Activated CD4-positive, alpha-beta T cell treated with anti-CD3 and anti-CD28 coated beads for 36 hours (primary cell): ENCODE results near the gene IKZF5. TPM values are rescaled to one million over a fixed set of nuclear protein-coding genes. Genes with fewer than 3 reads are reported as not detected.

Experiments
- ATAC-seq: fragments of 200-7000 bp; cut with Tn5 transposase; one replicate; pipeline ENCODE4 v1.10.0; 2021; ENCODE audit warnings: mild to moderate bottlenecking, moderate library complexity
- CTCF ChIA-PET: fragments of 350-600 bp; sonication (Branson Sonifier 250); formaldehyde crosslinking; loops from one replicate; lab custom pipeline; 2021; ENCODE audit warnings: antibody characterized with exemption; lab: Charles Lee
- POLR2A ChIA-PET: fragments of 350-600 bp; sonication (Branson Sonifier 250); formaldehyde crosslinking; loops from one replicate; lab custom pipeline; 2021; ENCODE audit warnings: antibody characterized with exemption, inconsistent platforms; lab: Charles Lee
- DNase-seq: peaks from one replicate; pipeline ENCODE4 v3.0.0-alpha.2; 2020
- H3K27ac Mint-ChIP-seq: one replicate; pipeline ENCODE4 v1.8.0; 2021; ENCODE audit warnings: mixed read lengths
- H3K27me3 Mint-ChIP-seq: one replicate; pipeline ENCODE4 v1.8.0; 2021; ENCODE audit warnings: mixed read lengths
- H3K36me3 Mint-ChIP-seq: one replicate; pipeline ENCODE4 v1.8.0; 2021; ENCODE audit warnings: low read depth, mixed read lengths
- H3K4me1 Mint-ChIP-seq: one replicate; pipeline ENCODE4 v1.8.0; 2021; ENCODE audit warnings: mixed read lengths
- H3K4me3 Mint-ChIP-seq: one replicate; pipeline ENCODE4 v1.8.0; 2021; ENCODE audit warnings: mild to moderate bottlenecking, moderate library complexity, mixed read lengths
- H3K9me3 Mint-ChIP-seq: one replicate; pipeline ENCODE4 v1.8.0; 2021; ENCODE audit warnings: low read depth, mixed read lengths
- intact Hi-C, 2 experiments: fragments of 100-400 bp; cut with DNase I in 1 of 2; cut with micrococcal nuclease in 1 of 2; formaldehyde crosslinking; loops; one replicate each; pipeline versions ENCODE4 v1.14.2 to v1.15.1; 2022 to 2024; cut with DNase I, micrococcal nuclease
- total RNA-seq, 2 experiments: library from RNA; stranded (reverse); gene quantifications; one replicate each; pipeline ENCODE4 v1.2.3, GENCODE V29; 2021

IKZF5 gene
- 10 to 100 TPM in 1 of 2 experiments, 1 to 10 TPM in 1; 9.4 to 14.1 TPM for total RNA-seq

GRCh38 chr10:123008355-123009104, at the start of gene IKZF5, which contains the start of gene ACADSB:
TSS of gene IKZF5 (minus strand) at chr10:123008795. CDS start at chr10:122998625, 10,170 bp downstream.
TSS of gene ACADSB (plus strand) at chr10:123009006. CDS start at chr10:123009030, 24 bp downstream.
- peak; percentile 98 for DNase-seq
- H3K4me3 Mint-ChIP-seq = peak within 1 kb of the TSS; percentile 95
- intact Hi-C loops = loop anchor here (1.0 to 10.0 kb wide), 10 partner anchors 28 to 1453 kb away; partner anchors contain the start of genes BUB3 (in 2 of the 2), C10orf88 (in 2 of the 2), FAM24B (in 2 of the 2) and PLEKHA1 (in 2 of the 2)
- no peaks in the 10 kb centered on the region for H3K27me3 Mint-ChIP-seq
- ATAC-seq = peak; percentile 87
- ChIA-PET POLR2A (interaction anchor here (1.5 kb wide), 1 partner anchor 28 kb away, joined by 5 read pairs; the partner anchor contains the start of gene PSTK), CTCF (interaction anchor here (0.5 to 2.9 kb wide), 3 partner anchors 17 to 149 kb away, joined by 3 to 19 read pairs (median 3); partner anchors contain the start of gene PSTK)
- no peaks in the 10 kb centered on the region for H3K9me3 Mint-ChIP-seq
- H3K27ac Mint-ChIP-seq = peak within 1 kb of the TSS; percentile 99
- H3K4me1 Mint-ChIP-seq = peaks cover 43% of the 10 kb centered on the region
- peaks cover 11% of the 10 kb centered on the region for H3K36me3 Mint-ChIP-seq

- ChIA-PET CTCF (interaction anchor here (1.6 kb wide), 1 partner anchor 12 kb away, joined by 5 read pairs; no protein-coding TSS in a partner anchor), POLR2A (no interaction called here)
- Mint-ChIP-seq H3K27ac (no peak overlapping the region), H3K36me3 (peaks cover 13% of the 10 kb centered on the region), H3K4me3 (no peak overlapping the region), H3K4me1 (no peaks in the 10 kb centered on the region), H3K9me3 (no peaks in the 10 kb centered on the region), H3K27me3 (peaks cover 5% of the 10 kb centered on the region)
- intact Hi-C loops = no loop called here
- no peak for DNase-seq
- no peak for ATAC-seq
Measured at GRCh38 chr10:123057968-123058367, 49.4 kb upstream of the IKZF5 start.

DNA sequence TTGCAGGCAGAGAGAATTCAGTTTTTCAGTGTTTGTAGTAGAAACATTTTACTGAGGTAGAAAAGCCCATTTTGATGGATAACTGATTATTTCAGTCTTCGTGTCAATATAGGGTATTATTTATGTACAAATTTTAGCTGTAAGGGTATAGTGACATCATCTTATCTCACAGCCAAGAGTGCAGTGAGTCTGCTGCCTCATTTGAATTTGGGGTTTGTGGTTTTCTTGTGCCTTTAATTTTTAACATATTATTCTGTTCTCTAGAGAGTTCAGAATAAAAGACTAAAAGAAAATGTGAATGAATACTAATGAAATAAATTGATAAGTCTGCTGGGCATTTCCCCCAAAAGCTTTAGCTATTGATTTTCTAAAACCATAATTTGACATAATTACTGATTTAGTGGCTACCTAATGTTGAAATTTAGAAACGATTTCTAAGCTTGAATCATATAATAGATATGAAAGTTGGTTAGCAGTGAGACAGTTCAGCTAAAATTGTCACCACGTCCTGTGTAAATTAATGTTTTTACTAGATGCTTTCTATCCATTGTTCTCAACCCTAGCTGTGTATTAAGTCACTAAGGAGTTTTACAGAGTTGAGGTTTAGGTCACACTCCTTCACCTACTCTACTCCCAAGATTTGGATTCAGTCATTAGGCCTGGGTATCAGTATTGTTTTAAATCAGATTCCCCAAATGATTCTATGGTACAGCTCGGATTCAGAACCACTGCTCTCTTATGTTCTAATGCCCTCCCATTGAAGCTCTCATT, 37.6 kb upstream of the IKZF5 start:
- POLR2A ChIA-PET = no interaction called here
- DNase-seq = no peak
- Mint-ChIP-seq H3K36me3 (peaks cover 14% of the 10 kb centered on the region), H3K4me1 (peaks cover 3% of the 10 kb centered on the region), H3K27ac (no peak overlapping the region), H3K9me3 (no peaks in the 10 kb centered on the region), H3K4me3 (no peak overlapping the region), H3K27me3 (no peaks in the 10 kb centered on the region)
- intact Hi-C loops = loop anchor here in 1 of 2 experiments (2.0 to 10.0 kb wide), 2 partner anchors 339 to 513 kb away; no protein-coding TSS in a partner anchor
- ATAC-seq = peak; percentile 59
- CTCF ChIA-PET = interaction anchor here (0.7 to 2.1 kb wide), 5 partner anchors 10 to 87 kb away, joined by 3 to 5 read pairs (median 4); no protein-coding TSS in a partner anchor

DNA sequence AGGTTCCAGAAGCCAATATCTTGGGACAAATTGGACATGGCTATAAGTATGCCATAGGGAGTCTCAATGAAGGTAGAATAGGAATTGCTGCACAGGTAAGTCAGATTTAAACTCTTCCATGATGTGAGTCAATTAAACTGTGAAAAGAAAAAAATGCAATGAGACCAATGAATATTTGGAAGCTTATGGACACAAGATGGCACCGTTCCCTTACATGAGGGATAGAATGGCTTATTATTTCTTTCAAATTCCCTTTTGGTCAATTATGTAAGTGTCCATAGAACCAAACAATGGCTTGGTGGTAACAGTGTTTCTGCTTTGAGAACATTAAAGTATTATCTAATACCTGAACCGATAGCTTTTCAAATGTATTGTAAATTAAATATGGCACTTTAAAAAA, 35.8 kb upstream of the IKZF5 start:
- Mint-ChIP-seq H3K27ac (no peak overlapping the region), H3K4me1 (peaks cover 3% of the 10 kb centered on the region), H3K4me3 (no peak overlapping the region), H3K9me3 (no peaks in the 10 kb centered on the region), H3K27me3 (no peaks in the 10 kb centered on the region), H3K36me3 (peaks cover 7% of the 10 kb centered on the region)
- CTCF ChIA-PET = interaction anchor here (1.7 kb wide), 1 partner anchor 34 kb away, joined by 6 read pairs; no protein-coding TSS in a partner anchor
- intact Hi-C loops = loop anchor here in 1 of 2 experiments (2.0 to 10.0 kb wide), 2 partner anchors 340 to 514 kb away; no protein-coding TSS in a partner anchor
- POLR2A ChIA-PET = no interaction called here
- no peak for DNase-seq
- no peak for ATAC-seq

- DNase-seq = peak; percentile 61
- no peaks in the 10 kb centered on the region for H3K27me3 Mint-ChIP-seq
- intact Hi-C loops = loop anchor here (1.0 to 10.0 kb wide), 5 partner anchors 89 to 516 kb away; no protein-coding TSS in a partner anchor
- H3K9me3 Mint-ChIP-seq = no peaks in the 10 kb centered on the region
- ATAC-seq = peak; percentile 83
- ChIA-PET POLR2A (no interaction called here), CTCF (interaction anchor here (0.6 to 2.1 kb wide), 8 partner anchors 10 to 519 kb away, joined by 3 to 8 read pairs (median 5); partner anchors contain the start of gene BUB3)
- no peak overlapping the region for H3K27ac Mint-ChIP-seq
- peaks cover 9% of the 10 kb centered on the region for H3K4me1 Mint-ChIP-seq
- H3K36me3 Mint-ChIP-seq = peaks cover 6% of the 10 kb centered on the region
- no peak overlapping the region for H3K4me3 Mint-ChIP-seq
Measured at GRCh38 chr10:123043409-123043925, 34.9 kb upstream of the IKZF5 start.

DNA sequence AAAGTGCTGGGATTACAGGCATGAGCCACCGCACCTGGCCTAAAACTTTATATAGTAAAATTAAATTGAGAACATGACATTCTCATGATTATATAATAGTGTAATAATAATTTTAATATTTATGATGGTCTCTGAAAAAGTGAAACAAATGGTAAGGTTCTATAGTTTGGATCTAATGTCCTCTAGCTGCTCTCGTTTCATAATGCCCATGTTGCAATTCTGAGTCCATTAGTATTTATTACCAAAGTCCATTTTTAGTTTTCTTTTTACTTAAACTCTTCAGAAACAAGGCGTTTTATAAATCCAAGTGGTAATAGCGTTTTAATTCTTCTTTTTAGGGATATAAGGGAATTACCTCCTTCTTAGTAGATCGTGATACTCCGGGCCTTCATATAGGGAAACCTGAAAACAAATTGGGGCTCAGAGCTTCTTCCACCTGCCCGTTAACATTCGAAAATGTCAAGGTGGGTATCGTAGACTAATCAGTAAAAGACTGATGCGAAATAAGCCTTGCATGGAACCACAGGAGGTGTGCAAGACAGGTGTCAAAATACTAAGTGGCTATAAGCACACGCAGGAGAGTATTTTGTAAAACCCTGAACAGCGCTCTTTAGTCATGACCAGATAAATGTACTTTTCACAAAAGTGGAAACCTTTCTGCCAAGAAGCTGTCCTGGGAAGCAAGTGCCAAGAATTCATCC, 34.3 kb upstream of the IKZF5 start:
- ChIA-PET POLR2A (no interaction called here), CTCF (interaction anchor here (0.6 to 2.1 kb wide), 7 partner anchors 9 to 520 kb away, joined by 3 to 8 read pairs (median 5); partner anchors contain the start of gene BUB3)
- H3K27me3 Mint-ChIP-seq = no peaks in the 10 kb centered on the region
- no peaks in the 10 kb centered on the region for H3K9me3 Mint-ChIP-seq
- ATAC-seq (no peak), DNase-seq (no peak)
- H3K27ac Mint-ChIP-seq = no peak overlapping the region
- intact Hi-C loops = loop anchor here (1.0 to 10.0 kb wide), 5 partner anchors 90 to 516 kb away; no protein-coding TSS in a partner anchor
- peaks cover 5% of the 10 kb centered on the region for H3K36me3 Mint-ChIP-seq
- peaks cover 9% of the 10 kb centered on the region for H3K4me1 Mint-ChIP-seq
- no peak overlapping the region for H3K4me3 Mint-ChIP-seq

DNA sequence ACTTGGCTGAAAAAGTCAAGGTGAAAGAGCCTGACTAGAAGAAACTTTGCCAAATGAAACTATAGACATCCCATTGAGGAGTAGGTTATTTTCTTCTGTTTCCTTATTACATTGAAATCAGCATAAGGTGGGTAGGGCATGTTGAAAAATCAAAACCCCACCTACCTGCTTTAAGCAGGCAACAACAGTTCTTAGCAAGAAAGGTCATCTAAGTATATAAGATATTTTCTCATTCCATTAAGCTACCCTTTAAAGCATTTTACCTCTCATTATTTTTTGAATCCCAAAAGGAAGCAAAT, 31.0 kb upstream of the IKZF5 start:
- H3K9me3 Mint-ChIP-seq = no peaks in the 10 kb centered on the region
- no peak overlapping the region for H3K4me3 Mint-ChIP-seq
- ChIA-PET CTCF (no interaction called here), POLR2A (no interaction called here)
- H3K27me3 Mint-ChIP-seq = no peaks in the 10 kb centered on the region
- H3K27ac Mint-ChIP-seq = no peak overlapping the region
- DNase-seq (no peak), ATAC-seq (no peak)
- H3K4me1 Mint-ChIP-seq = peaks cover 9% of the 10 kb centered on the region
- intact Hi-C loops = no loop called here
- H3K36me3 Mint-ChIP-seq = peaks cover 12% of the 10 kb centered on the region

DNA sequence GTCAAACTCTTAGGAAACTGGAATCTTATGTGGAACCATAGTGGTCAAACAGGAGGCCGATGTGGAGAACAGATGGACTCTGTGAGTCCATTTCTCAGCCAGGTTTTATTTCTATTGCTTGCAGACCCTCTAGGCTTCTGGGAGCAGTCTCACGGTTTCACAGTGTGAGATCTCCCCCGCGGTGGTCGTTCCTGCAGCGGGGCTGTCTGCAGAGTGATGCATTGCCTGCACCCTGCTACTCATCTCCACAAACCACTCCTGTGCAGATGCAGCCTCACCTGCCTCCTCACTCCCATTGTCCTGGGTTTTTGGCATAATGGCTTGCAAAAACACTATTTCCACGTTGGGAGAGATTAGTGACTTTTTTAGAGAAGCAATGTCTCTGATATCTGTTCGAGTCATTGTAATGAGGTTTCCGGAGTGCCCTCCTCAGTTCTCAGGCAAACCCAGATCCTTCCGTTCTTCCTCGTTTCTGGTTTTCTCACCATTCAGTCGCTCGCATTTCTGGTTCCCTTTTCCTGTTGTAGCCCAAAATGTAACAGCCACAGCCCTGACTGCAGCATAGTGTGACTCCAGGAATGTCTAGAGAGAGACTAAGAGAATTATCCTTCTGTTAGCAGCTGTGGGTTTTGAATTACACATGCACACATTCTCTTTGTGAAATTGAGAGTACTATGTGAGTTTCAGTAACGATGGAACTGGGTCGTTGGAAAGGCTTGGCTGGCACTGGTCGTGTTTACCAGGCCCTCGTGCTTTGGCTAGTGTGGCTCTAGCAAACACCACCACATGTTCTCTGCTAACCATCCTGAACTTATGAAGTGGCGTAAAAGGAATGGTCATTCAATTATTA, 30.4 kb upstream of the IKZF5 start:
- intact Hi-C loops = no loop called here
- Mint-ChIP-seq H3K9me3 (no peaks in the 10 kb centered on the region), H3K27ac (no peak overlapping the region), H3K27me3 (no peaks in the 10 kb centered on the region), H3K36me3 (peaks cover 12% of the 10 kb centered on the region), H3K4me1 (peaks cover 9% of the 10 kb centered on the region), H3K4me3 (no peak overlapping the region)
- POLR2A ChIA-PET = no interaction called here
- CTCF ChIA-PET = interaction anchor here (1.1 kb wide), 1 partner anchor 118 kb away, joined by 3 read pairs; no protein-coding TSS in a partner anchor
- DNase-seq (no peak), ATAC-seq (no peak)

GRCh38 chr10:123035467-123036086, 27.0 kb upstream of the IKZF5 start:
- ChIA-PET POLR2A (no interaction called here), CTCF (no interaction called here)
- Mint-ChIP-seq H3K27ac (no peak overlapping the region), H3K4me3 (no peak overlapping the region), H3K27me3 (no peaks in the 10 kb centered on the region), H3K36me3 (peaks cover 11% of the 10 kb centered on the region), H3K9me3 (no peaks in the 10 kb centered on the region), H3K4me1 (peaks cover 6% of the 10 kb centered on the region)
- intact Hi-C loops = no loop called here
- no peak for DNase-seq
- ATAC-seq = no peak
